H1 (cell line): Measurements from ENCODE around the gene GLOD4. TPM values are rescaled to one million over a fixed set of nuclear protein-coding genes. Genes with fewer than 3 reads are reported as not detected.

Experiments used
- ASH2L ChIP-seq: fragments of 200-600, 300-600 bp; sonication (generic); IDR thresholded peaks from one replicate; pipeline ENCODE4 v1.7.1; 2017; ENCODE audit warnings: low read length
- BACH1 ChIP-seq: IDR thresholded peaks from 2 replicates; pipeline ENCODE4 v1.6.1; 2012; ENCODE audit warnings: low read length, improper control_type of control experiment
- CBX8 ChIP-seq: fragments of 300-800, 300-1000 bp; sonication (generic); IDR thresholded peaks from 2 replicates; pipeline ENCODE4 v1.7.1; 2016; ENCODE audit warnings: low read depth, low read length, borderline replicate concordance
- CHD1 ChIP-seq: IDR thresholded peaks from 2 replicates; pipeline ENCODE4 v1.6.1; 2012; ENCODE audit warnings: low read depth, low read length, improper control_type of control experiment
- CHD7 ChIP-seq: fragments of 300-600 bp; sonication (generic); IDR thresholded peaks from 2 replicates; pipeline ENCODE4 v1.7.1; 2012; ENCODE audit warnings: low read length, moderate library complexity, mild to moderate bottlenecking, inconsistent platforms; ENCODE audit not compliant: insufficient replicate concordance
- CTBP2 ChIP-seq: IDR thresholded peaks from 2 replicates; pipeline ENCODE4 v1.7.0; 2011; ENCODE audit warnings: borderline replicate concordance, mild to moderate bottlenecking, moderate library complexity, mixed read lengths, low read length; ENCODE audit not compliant: insufficient read depth, insufficient read length
- FOSL1 ChIP-seq: IDR thresholded peaks from 2 replicates; pipeline ENCODE4 v1.6.1; 2011; ENCODE audit warnings: mild to moderate bottlenecking, low read depth, low read length, moderate library complexity; ENCODE audit not compliant: insufficient read depth
- JUND ChIP-seq: IDR thresholded peaks from 2 replicates; pipeline ENCODE4 v1.6.1; 2011; ENCODE audit warnings: mild to moderate bottlenecking, improper control_type of control experiment, low read length
- RFX5 ChIP-seq: IDR thresholded peaks from 2 replicates; pipeline ENCODE4 v1.6.1; 2011; ENCODE audit warnings: low read depth, low read length, improper control_type of control experiment, borderline replicate concordance
- SAP30 ChIP-seq: fragments of 300-600 bp; sonication (generic); IDR thresholded peaks from 2 replicates; pipeline ENCODE4 v1.7.1; 2012; ENCODE audit warnings: low read length, moderate library complexity, mild to moderate bottlenecking, inconsistent platforms; ENCODE audit not compliant: insufficient read depth, insufficient replicate concordance
- SIN3A ChIP-seq, 2 experiments: IDR thresholded peaks in 1 of 2; conservative IDR thresholded peaks in 1 of 2; 2 replicates each; pipeline ENCODE4 v1.6.1; 2011 to 2012; ENCODE audit warnings: low read length in 2 of 2, improper control_type of control experiment in 1 of 2, low read depth in 1 of 2, mild to moderate bottlenecking in 1 of 2
- SIX5 ChIP-seq: IDR thresholded peaks from 2 replicates; pipeline ENCODE4 v1.6.1; 2011; ENCODE audit warnings: mild to moderate bottlenecking, low read depth, low read length
- polyA plus RNA-seq, 7 experiments: library from polyadenylated mRNA; depleted of rRNA in 3 of 7; stranded (reverse) in 5 of 7; unstranded in 2 of 7; fragments of >200 nt in 5 of 7; fragments of 200-250 nt in 2 of 7; gene quantifications; 1 replicate in 5 of 7; 2 replicates in 1 of 7; 4 replicates in 1 of 7; pipeline versions ENCODE4 v1.2.1 to v1.2.3, GENCODE V29; 2011 to 2013; ENCODE audit warnings: missing spikeins in 2 of 7, mixed read lengths in 2 of 7
- total RNA-seq: library from RNA; stranded (reverse); fragmentation: NEBNext Ultra II Directional; extraction: Animal tissue kit (Norgen Biotek cat#: 25700); gene quantifications from 2 replicates; pipeline ENCODE4 v1.2.1, GENCODE V29; 2021

Gene GLOD4
- total and polyA plus RNA-seq, 2 of the 8 experiments (the other 6 are each of a cell fraction or from before 2014, with no cell fraction given), result 36.8 to 81.3 TPM

DNA sequence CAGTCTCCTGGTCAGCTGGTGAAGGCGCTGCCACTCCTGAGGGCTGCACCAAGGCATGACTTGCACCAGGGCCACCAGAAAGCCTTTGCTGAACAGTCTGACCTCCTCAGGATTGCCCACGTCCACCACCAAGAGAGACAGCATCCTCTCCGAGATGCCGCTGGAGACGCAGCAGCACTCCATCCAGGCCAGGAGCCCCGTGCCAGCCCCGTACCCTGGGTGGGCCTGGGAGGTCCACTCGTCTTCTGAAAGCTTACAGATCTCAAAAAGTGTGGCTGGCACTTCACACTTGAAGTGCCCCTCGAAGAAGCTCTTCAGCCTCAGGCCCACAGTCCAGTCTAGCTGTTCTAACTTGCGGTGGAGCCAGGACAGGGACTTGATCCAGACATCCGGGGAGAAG lies 36.7 kb downstream of the GLOD4 start (continued):
- TF ChIP-seq CHD7 (no peak), ASH2L (no peak), SIX5 (no peak), CTBP2 (no peak), BACH1 (no peak), RFX5 (no peak), CHD1 (no peak), JUND (no peak), CBX8 (no peak), FOSL1 (no peak), SIN3A (conservative IDR thresholded peaks at IDR 0.05 in 1 of 2, IDR thresholded peaks at IDR 0.05 in 1 of 2; ENCODE audit: low read depth in 1 of 2, low read length in 2 of 2) (no peak), SAP30 (no peak)
